H4 (cell line): ENCODE results near the gene POC1B. TPM values are rescaled to one million over a fixed set of nuclear protein-coding genes. Genes with fewer than 3 reads are reported as not detected.

Source experiments
- DNase-seq: peaks from one replicate; pipeline ENCODE4 v3.0.0-alpha.2; 2015; ENCODE audit warnings: low spot score
- total RNA-seq: library from RNA; depleted of rRNA; stranded (reverse); fragments of >200 nt; shearing (Covaris generic); gene quantifications from 2 replicates; pipeline ENCODE4 v1.2.3, GENCODE V29; 2014; rRNA removed

POC1B gene
- total RNA-seq: 9.5 and 9.7 TPM in 2 replicates

- DNase-seq: peak; percentile 87
Observed at GRCh38 chr12:89525824-89526770, at the start of gene POC1B. Gene POC1B, minus strand, starts transcription at chr12:89526047. Its CDS starts 152 bp downstream, at chr12:89525895.

GRCh38 chr12:89575374-89575773 is 49.5 kb upstream of the POC1B start:
- no peak for DNase-seq

GRCh38 chr12:89574736-89575208 is 48.9 kb upstream of the POC1B start:
- DNase-seq: peak; percentile 69

- DNase-seq: no peak
Observed at GRCh38 chr12:89573051-89573810, 47.4 kb upstream of the POC1B start.

GRCh38 chr12:89571491-89572195 is 45.8 kb upstream of the POC1B start:
- DNase-seq: no peak

GRCh38 chr12:89568484-89568883 is 42.6 kb upstream of the POC1B start:
- DNase-seq: no peak

GRCh38 chr12:89567691-89568239 is 41.9 kb upstream of the POC1B start:
- DNase-seq: no peak

GRCh38 chr12:89566615-89567014 is 40.8 kb upstream of the POC1B start:
- no peak for DNase-seq

- DNase-seq: no peak
Observed at GRCh38 chr12:89565002-89565401, 39.2 kb upstream of the POC1B start.

GRCh38 chr12:89559753-89560152 is 33.9 kb upstream of the POC1B start:
- no peak for DNase-seq

GRCh38 chr12:89556976-89557375 is 31.1 kb upstream of the POC1B start:
- DNase-seq: no peak

GRCh38 chr12:89552376-89552775 is 26.5 kb upstream of the POC1B start:
- DNase-seq: no peak

GRCh38 chr12:89551747-89552146 is 25.9 kb upstream of the POC1B start:
- no peak for DNase-seq

GRCh38 chr12:89547101-89547500 is 21.3 kb upstream of the POC1B start:
- DNase-seq: no peak

GRCh38 chr12:89546151-89546550 is 20.3 kb upstream of the POC1B start:
- DNase-seq: no peak

GRCh38 chr12:89544681-89545184 is 18.9 kb upstream of the POC1B start:
- peak; percentile 29 for DNase-seq

- DNase-seq: no peak
Observed at GRCh38 chr12:89544022-89544421, 18.2 kb upstream of the POC1B start.

- peak; percentile 77 for DNase-seq
Observed at GRCh38 chr12:89542912-89543592, 17.2 kb upstream of the POC1B start.

- no peak for DNase-seq
Observed at GRCh38 chr12:89542236-89542635, 16.4 kb upstream of the POC1B start.

GRCh38 chr12:89540586-89540985 is 14.7 kb upstream of the POC1B start:
- no peak for DNase-seq
